GM23338 (cell line): ENCODE data around the gene RIN3. TPM values are rescaled to one million over a fixed set of nuclear protein-coding genes. Genes with fewer than 3 reads are reported as not detected.

Experiments
- ATAC-seq: fragments of 200-7000 bp; cut with Tn5 transposase; 3 replicates; pipeline ENCODE4 v1.9.1; 2020
- DNase-seq: peaks from one replicate; pipeline ENCODE4 v3.0.0-alpha.2; 2015; ENCODE audit warnings: low spot score
- H2AFZ ChIP-seq: fragments of 200-600 bp; sonication (generic); 2 replicates; pipeline ENCODE4 v1.8.0; 2016; ENCODE audit warnings: antibody characterized with exemption, mild to moderate bottlenecking, moderate library complexity
- H3F3A ChIP-seq: fragments of 200-600 bp; sonication (generic); replicated peaks from 2 replicates; pipeline ENCODE4 v1.8.0; 2017; ENCODE audit warnings: antibody characterized with exemption, mixed run types, low read depth
- H3K27ac ChIP-seq: fragments of 200-600 bp; sonication (generic); 2 replicates; pipeline ENCODE4 v1.6.1; 2016; ENCODE audit warnings: low read depth
- H3K27me3 ChIP-seq: fragments of 200-600 bp; sonication (generic); 2 replicates; pipeline ENCODE4 v1.8.0; 2016; ENCODE audit warnings: mild to moderate bottlenecking, mixed run types, moderate library complexity; ENCODE audit not compliant: insufficient read depth
- H3K36me3 ChIP-seq: fragments of 200-600 bp; sonication (generic); 2 replicates; pipeline ENCODE4 v1.8.0; 2016; ENCODE audit warnings: mild to moderate bottlenecking; ENCODE audit not compliant: insufficient read depth
- H3K4me1 ChIP-seq: fragments of 200-600 bp; sonication (generic); 2 replicates; pipeline ENCODE4 v1.8.0; 2016; ENCODE audit warnings: mild to moderate bottlenecking, moderate library complexity; ENCODE audit not compliant: insufficient read depth
- H3K4me2 ChIP-seq: fragments of 200-600 bp; sonication (generic); 2 replicates; pipeline ENCODE4 v1.7.1; 2017; ENCODE audit warnings: mixed run types
- H3K4me3 ChIP-seq: fragments of 200-600 bp; sonication (generic); 2 replicates; pipeline ENCODE4 v1.6.1; 2016; ENCODE audit warnings: mixed run types
- H3K79me2 ChIP-seq: fragments of 200-600 bp; sonication (generic); replicated peaks from 2 replicates; pipeline ENCODE4 v1.8.0; 2017; ENCODE audit warnings: mild to moderate bottlenecking; ENCODE audit not compliant: insufficient read depth
- H3K9me2 ChIP-seq: fragments of 200-600 bp; sonication (generic); 2 replicates; pipeline ENCODE4 v1.8.0; 2017; ENCODE audit not compliant: insufficient read depth
- H4K20me1 ChIP-seq: fragments of 200-600 bp; sonication (generic); replicated peaks from 2 replicates; pipeline ENCODE4 v1.8.0; 2017; ENCODE audit warnings: mild to moderate bottlenecking; ENCODE audit not compliant: insufficient read depth
- H3K27ac Mint-ChIP-seq: 2 replicates; pipeline ENCODE4 v1.8.0; 2020; ENCODE audit warnings: inconsistent platforms, mild to moderate bottlenecking, moderate library complexity, mixed read lengths
- H3K27me3 Mint-ChIP-seq: 3 replicates; pipeline ENCODE4 v1.8.0; 2022; ENCODE audit warnings: low read depth, mild to moderate bottlenecking, moderate library complexity, mixed read lengths, inconsistent platforms; ENCODE audit not compliant: insufficient read depth, poor library complexity
- H3K36me3 Mint-ChIP-seq: 3 replicates; pipeline ENCODE4 v1.8.0; 2021; ENCODE audit warnings: low read depth, mild to moderate bottlenecking, inconsistent platforms, moderate library complexity, mixed read lengths
- H3K4me1 Mint-ChIP-seq: 3 replicates; pipeline ENCODE4 v1.8.0; 2020; ENCODE audit warnings: mild to moderate bottlenecking, inconsistent platforms, mixed read lengths
- H3K4me3 Mint-ChIP-seq: 3 replicates; pipeline ENCODE4 v1.8.0; 2021; ENCODE audit warnings: moderate library complexity, mild to moderate bottlenecking, inconsistent platforms, mixed read lengths
- H3K9me3 Mint-ChIP-seq: 3 replicates; pipeline ENCODE4 v1.8.0; 2020; ENCODE audit warnings: moderate library complexity, mild to moderate bottlenecking, inconsistent platforms, mixed read lengths
- CREB1 ChIP-seq: fragments of 250-450 bp; sonication (Bioruptor Pico); IDR thresholded peaks from 2 replicates; pipeline ENCODE4 v1.5.0; 2020; ENCODE audit warnings: low read depth, mild to moderate bottlenecking, moderate library complexity
- CTCF ChIP-seq, 2 experiments: fragments of 200-600 bp in 1 of 2; sonication (generic) in 1 of 2; conservative IDR thresholded peaks; 2 replicates each; pipeline versions ENCODE4 v1.5.1 to v1.6.1; 2016 to 2017; ENCODE audit warnings: antibody characterized with exemption in 2 of 2, low read depth in 2 of 2, mild to moderate bottlenecking in 2 of 2, moderate library complexity in 1 of 2
- ETS1 ChIP-seq: IDR thresholded peaks from 2 replicates; pipeline ENCODE4 v1.6.1; 2016; ENCODE audit warnings: antibody characterized with exemption
- EZH2 ChIP-seq: fragments of 200-600 bp; sonication (generic); IDR thresholded peaks from one replicate; pipeline ENCODE4 v1.8.0; 2017; ENCODE audit warnings: antibody characterized with exemption, mild to moderate bottlenecking, low read depth; ENCODE audit not compliant: unreplicated experiment
- EZH2phosphoT487 ChIP-seq: fragments of 200-600 bp; sonication (generic); IDR thresholded peaks from one replicate; pipeline ENCODE4 v1.8.1; 2018; ENCODE audit warnings: antibody characterized with exemption; ENCODE audit not compliant: unreplicated experiment
- JUNB ChIP-seq: IDR thresholded peaks from one replicate; pipeline ENCODE4 v1.6.1; 2016; ENCODE audit warnings: antibody characterized with exemption; ENCODE audit not compliant: unreplicated experiment
- NANOG ChIP-seq: IDR thresholded peaks from 2 replicates; pipeline ENCODE4 v1.6.1; 2016; ENCODE audit warnings: antibody characterized with exemption, borderline replicate concordance
- POLR2AphosphoS5 ChIP-seq: IDR thresholded peaks from 2 replicates; pipeline ENCODE4 v1.6.1; 2016; ENCODE audit warnings: antibody characterized with exemption, low read depth
- ZNF331 ChIP-seq: fragments of 250-450 bp; sonication (Bioruptor Pico); IDR thresholded peaks from 2 replicates; pipeline ENCODE4 v1.5.0; 2020; ENCODE audit warnings: low read depth, mild to moderate bottlenecking, moderate library complexity
- ZNF462 ChIP-seq: fragments of 250-450 bp; sonication (Bioruptor Pico); IDR thresholded peaks from 2 replicates; pipeline ENCODE4 v1.5.0; 2020; ENCODE audit warnings: mild to moderate bottlenecking, moderate library complexity
- polyA plus RNA-seq: library from polyadenylated mRNA; unstranded; fragments of >200 nt; fragmentation: Nextera tagmentation; extraction: Ambion mirVana; gene quantifications from 2 replicates; pipeline ENCODE4 v1.2.1, GENCODE V29; 2016
- total RNA-seq: library from RNA; depleted of rRNA; stranded (reverse); fragments of >200 nt; shearing (Covaris generic); gene quantifications from 2 replicates; pipeline ENCODE4 v1.2.3, GENCODE V29; 2014

The RIN3 gene
- total and polyA plus RNA-seq, 2 experiments from 2014 or later: 0.97 to 1.5 TPM

DNA sequence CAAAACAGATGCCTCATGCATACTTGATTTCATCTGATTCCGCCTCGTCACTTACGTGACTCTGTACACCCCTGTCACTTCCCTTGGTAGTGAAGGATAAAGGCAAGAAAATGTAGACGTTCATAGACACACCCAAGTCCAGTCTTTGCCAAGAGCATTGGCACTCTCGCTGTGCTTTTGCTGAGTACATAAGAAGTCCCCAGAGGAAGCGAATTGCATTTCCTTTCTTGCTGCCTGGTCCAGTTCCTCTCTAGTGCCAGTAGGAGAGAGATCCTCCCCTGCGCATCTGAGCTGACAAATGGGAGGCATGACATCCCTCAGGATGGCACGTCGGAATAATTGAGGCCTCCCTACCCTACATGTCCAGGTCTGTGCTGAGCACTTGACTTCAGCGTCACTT, 21.3 kb upstream of the RIN3 start (continued):
- TF ChIP-seq ZNF331 (CRISPR knock-in tag): no peak
- TF ChIP-seq NANOG: no peak
- no peak for TF ChIP-seq CREB1 (CRISPR knock-in tag)

- Mint-ChIP-seq H3K36me3 (no peaks in the 10 kb centered on the region; the same call in 2 of the 3 replicates), H3K4me1 (peaks cover 10% of the 10 kb centered on the region; the same call in 2 of the 3 replicates), H3K27me3 (peaks cover 7% of the 10 kb centered on the region), H3K9me3 (no peaks in the 10 kb centered on the region), H3K27ac (no peak overlapping the region), H3K4me3 (no peak overlapping the region)
- TF ChIP-seq ETS1 (no peak), POLR2AphosphoS5 (no peak), EZH2phosphoT487 (no peak), CREB1 (CRISPR knock-in tag) (no peak), EZH2 (no peak), ZNF462 (CRISPR knock-in tag) (no peak), JUNB (no peak), CTCF (conservative IDR thresholded peaks at IDR 0.05; ENCODE audit: low read depth in 2 of 2) (no peak)
- Histone ChIP-seq H3K27ac (no peak overlapping the region), H3K9me2 (no peaks in the 10 kb centered on the region), H3K27me3 (no peaks in the 10 kb centered on the region), H3K36me3 (no peaks in the 10 kb centered on the region), H3K4me3 (no peak overlapping the region), H3K4me1 (no peaks in the 10 kb centered on the region), H3K4me2 (no peak overlapping the region), H3K79me2 (no peaks in the 10 kb centered on the region), H4K20me1 (no peaks in the 10 kb centered on the region), H2AFZ (no peak overlapping the region), H3F3A (no peaks in the 10 kb centered on the region)
- DNase-seq (no peak), ATAC-seq (no peak)
Measured at GRCh38 chr14:92493024-92493423, 20.6 kb upstream of the RIN3 start.
